DOHH2 (cell line): ENCODE data around the gene AMY2B.
"Not testable (repeated sequence)": the region's sequence is repeated elsewhere in the genome, so short reads cannot be mapped to it uniquely, and the experiment has no call there.

Experiments
- H3F3A ChIP-seq: fragments of 200-600 bp; sonication (generic), shearing (Covaris generic); 2 replicates; pipeline ENCODE4 v1.6.0; 2016; ENCODE audit warnings: antibody characterized with exemption, mild to moderate bottlenecking; ENCODE audit not compliant: control insufficient read depth, insufficient read depth
- H3K27ac ChIP-seq: fragments of 200-600 bp; sonication (generic); 2 replicates; pipeline ENCODE4 v1.5.1; 2014; ENCODE audit warnings: low read depth, mild to moderate bottlenecking, low read length, moderate library complexity
- H3K27me3 ChIP-seq: fragments of 200-600 bp; sonication (generic); 2 replicates; pipeline ENCODE4 v1.6.1; 2014; ENCODE audit warnings: mild to moderate bottlenecking, low read length, mixed read lengths; ENCODE audit not compliant: control insufficient read depth
- H3K36me3 ChIP-seq: fragments of 200-600 bp; sonication (generic); 2 replicates; pipeline ENCODE4 v1.6.1; 2014; ENCODE audit warnings: mild to moderate bottlenecking, low read length, moderate library complexity, mixed read lengths; ENCODE audit not compliant: control insufficient read depth
- H3K4me1 ChIP-seq: fragments of 200-600 bp; sonication (generic); 2 replicates; pipeline ENCODE4 v1.6.1; 2014; ENCODE audit warnings: mild to moderate bottlenecking, low read length, mixed read lengths; ENCODE audit not compliant: control insufficient read depth
- H3K4me2 ChIP-seq: fragments of 200-600 bp; sonication (generic); 2 replicates; pipeline ENCODE4 v1.6.0; 2014; ENCODE audit warnings: mild to moderate bottlenecking, low read length, moderate library complexity
- H3K4me3 ChIP-seq: fragments of 200-600 bp; sonication (generic); 2 replicates; pipeline ENCODE4 v1.5.1; 2014; ENCODE audit warnings: mild to moderate bottlenecking, low read length, mixed read lengths
- H3K79me2 ChIP-seq: fragments of 200-600 bp; sonication (generic); 2 replicates; pipeline ENCODE4 v1.6.1; 2014; ENCODE audit warnings: mild to moderate bottlenecking, low read length, mixed read lengths; ENCODE audit not compliant: control insufficient read depth
- H3K9me2 ChIP-seq: fragments of 200-600 bp; sonication (generic); replicated peaks from 2 replicates; pipeline ENCODE4 v1.6.1; 2014; ENCODE audit warnings: mild to moderate bottlenecking, low read length, mixed read lengths; ENCODE audit not compliant: control insufficient read depth
- H3K9me3 ChIP-seq: fragments of 200-600 bp; sonication (generic); 2 replicates; pipeline ENCODE4 v1.6.1; 2014; ENCODE audit warnings: antibody characterized with exemption, low read length, mixed read lengths; ENCODE audit not compliant: control insufficient read depth, insufficient read depth
- H4K20me1 ChIP-seq: fragments of 200-600 bp; sonication (generic); 2 replicates; pipeline ENCODE4 v1.6.0; 2014; ENCODE audit warnings: low read depth, mild to moderate bottlenecking, antibody characterized with exemption, low read length, moderate library complexity; ENCODE audit not compliant: control insufficient read depth, insufficient read depth
- EZH2phosphoT487 ChIP-seq: fragments of 200-600 bp; sonication (generic); IDR thresholded peaks from 2 replicates; pipeline ENCODE4 v1.6.1; 2017; ENCODE audit warnings: borderline replicate concordance, mild to moderate bottlenecking, antibody characterized with exemption, low read length, moderate library complexity, mixed read lengths
- TF ChIP-seq, protein P1 (sequence below): fragments of 200-600 bp; sonication (generic); IDR thresholded peaks from one replicate; pipeline ENCODE4 v1.5.1; 2014; ENCODE audit warnings: antibody characterized with exemption, mild to moderate bottlenecking, low read depth, low read length; ENCODE audit not compliant: poor library complexity, severe bottlenecking

Gene AMY2B

DNA sequence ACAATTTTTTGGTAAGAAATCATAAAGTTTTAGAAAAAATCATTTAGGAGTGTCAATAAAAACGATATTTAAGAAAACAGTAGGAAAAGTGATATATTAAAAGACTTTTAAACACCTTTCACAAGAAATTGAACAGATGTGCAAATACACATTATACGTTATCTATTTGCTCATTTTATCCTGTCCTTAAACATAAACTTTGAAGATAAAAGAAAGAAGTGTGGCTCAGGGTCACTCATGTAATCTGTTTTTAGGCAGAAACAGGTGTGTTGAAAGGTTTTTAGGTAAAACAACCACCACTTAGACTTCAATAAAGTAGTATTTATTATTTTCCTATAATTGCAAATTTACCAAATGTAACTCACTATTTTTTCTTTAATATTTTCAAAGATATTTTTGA lies 13.1 kb downstream of the AMY2B start:
- no peak overlapping the region for H3K4me3 ChIP-seq
- TF ChIP-seq, protein P1, sequence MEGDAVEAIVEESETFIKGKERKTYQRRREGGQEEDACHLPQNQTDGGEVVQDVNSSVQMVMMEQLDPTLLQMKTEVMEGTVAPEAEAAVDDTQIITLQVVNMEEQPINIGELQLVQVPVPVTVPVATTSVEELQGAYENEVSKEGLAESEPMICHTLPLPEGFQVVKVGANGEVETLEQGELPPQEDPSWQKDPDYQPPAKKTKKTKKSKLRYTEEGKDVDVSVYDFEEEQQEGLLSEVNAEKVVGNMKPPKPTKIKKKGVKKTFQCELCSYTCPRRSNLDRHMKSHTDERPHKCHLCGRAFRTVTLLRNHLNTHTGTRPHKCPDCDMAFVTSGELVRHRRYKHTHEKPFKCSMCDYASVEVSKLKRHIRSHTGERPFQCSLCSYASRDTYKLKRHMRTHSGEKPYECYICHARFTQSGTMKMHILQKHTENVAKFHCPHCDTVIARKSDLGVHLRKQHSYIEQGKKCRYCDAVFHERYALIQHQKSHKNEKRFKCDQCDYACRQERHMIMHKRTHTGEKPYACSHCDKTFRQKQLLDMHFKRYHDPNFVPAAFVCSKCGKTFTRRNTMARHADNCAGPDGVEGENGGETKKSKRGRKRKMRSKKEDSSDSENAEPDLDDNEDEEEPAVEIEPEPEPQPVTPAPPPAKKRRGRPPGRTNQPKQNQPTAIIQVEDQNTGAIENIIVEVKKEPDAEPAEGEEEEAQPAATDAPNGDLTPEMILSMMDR, result no peak
- no peak for TF ChIP-seq EZH2phosphoT487

DNA sequence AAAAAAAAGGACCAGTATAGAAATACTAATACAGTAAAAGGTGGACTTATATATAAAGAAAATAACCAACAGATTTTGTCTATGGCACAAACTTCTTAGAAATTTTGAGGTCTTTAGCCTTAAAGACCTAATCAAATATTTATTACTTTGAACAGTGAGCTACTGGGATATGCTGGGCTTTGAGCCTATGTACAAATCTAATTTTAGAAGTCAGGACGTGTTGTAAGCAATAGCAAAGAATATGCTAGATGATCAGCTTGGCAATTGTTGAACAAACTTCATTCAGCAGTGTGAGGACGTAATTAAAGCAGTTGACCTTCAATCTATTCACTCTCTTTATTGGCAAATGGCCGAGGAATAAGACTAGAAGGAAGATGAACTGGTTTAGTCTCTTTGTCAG lies 31.4 kb downstream of the AMY2B start:
- not testable (repeated sequence) for H3K79me2 ChIP-seq, H3K4me1 ChIP-seq, H3K9me2 ChIP-seq, H3K27ac ChIP-seq, H3F3A ChIP-seq, H3K9me3 ChIP-seq, H3K4me3 ChIP-seq, H4K20me1 ChIP-seq, H3K27me3 ChIP-seq, H3K4me2 ChIP-seq, H3K36me3 ChIP-seq

More for the DNA sequence above, 13.1 kb downstream of the AMY2B start:
- Histone ChIP-seq H3K79me2 (no peaks in the 10 kb centered on the region), H4K20me1 (no peaks in the 10 kb centered on the region), H3F3A (no peaks in the 10 kb centered on the region), H3K27ac (no peak overlapping the region), H3K4me2 (no peak overlapping the region), H3K27me3 (no peaks in the 10 kb centered on the region), H3K36me3 (no peaks in the 10 kb centered on the region), H3K9me2 (no peaks in the 10 kb centered on the region), H3K4me1 (no peaks in the 10 kb centered on the region), H3K9me3 (peaks cover 4% of the 10 kb centered on the region; the same call in 1 of the 2 replicates)

- no peak overlapping the region for H3K4me2 ChIP-seq
- H3K4me3 ChIP-seq, result no peak overlapping the region
- H3K79me2 ChIP-seq, result no peaks in the 10 kb centered on the region
- no peaks in the 10 kb centered on the region for H3K36me3 ChIP-seq
- no peaks in the 10 kb centered on the region for H4K20me1 ChIP-seq
- no peaks in the 10 kb centered on the region for H3K9me3 ChIP-seq
- H3K27ac ChIP-seq, result no peak overlapping the region
- no peaks in the 10 kb centered on the region for H3K4me1 ChIP-seq
- H3F3A ChIP-seq, result no peaks in the 10 kb centered on the region
- no peak for TF ChIP-seq EZH2phosphoT487
- TF ChIP-seq, protein P1, result no peak
- no peaks in the 10 kb centered on the region for H3K27me3 ChIP-seq
- no peaks in the 10 kb centered on the region for H3K9me2 ChIP-seq
These were observed 45.0 kb downstream of the AMY2B start for GRCh38 chr1:103616362-103616761.

GRCh38 chr1:103616994-103617477 lies 45.6 kb downstream of the AMY2B start, which contains the start of gene AMY2A:
Gene AMY2A, plus strand, starts transcription at chr1:103617427. Its CDS starts 14 bp downstream, at chr1:103617441.
- not testable (repeated sequence) for H3K4me2 ChIP-seq

DNA sequence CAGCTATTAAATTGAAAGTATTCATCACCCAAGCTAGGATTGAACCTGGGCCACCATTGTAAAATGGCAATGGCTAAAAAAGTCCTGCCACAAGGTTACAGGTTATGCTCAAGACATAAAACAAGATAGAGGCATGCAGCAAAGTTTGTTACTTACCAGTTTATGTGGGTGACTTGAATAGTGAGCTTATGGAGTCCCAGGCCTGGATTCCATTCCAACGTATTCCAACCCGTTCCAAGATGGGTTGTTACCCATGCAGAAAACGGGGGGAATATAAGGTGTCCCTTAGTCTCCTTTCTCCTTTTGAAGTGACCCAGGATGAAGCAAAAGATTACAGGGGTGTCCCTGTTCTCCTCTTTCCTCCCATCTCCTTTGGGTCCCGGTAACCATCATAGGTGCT lies 56.0 kb downstream of the AMY2B start:
- not testable (repeated sequence) for H3K27ac ChIP-seq, H3K36me3 ChIP-seq, H3K4me3 ChIP-seq, H3K9me3 ChIP-seq, H3K79me2 ChIP-seq, H3K9me2 ChIP-seq, H4K20me1 ChIP-seq, H3K27me3 ChIP-seq, H3F3A ChIP-seq, H3K4me2 ChIP-seq, H3K4me1 ChIP-seq

More at GRCh38 chr1:103616994-103617477, 45.6 kb downstream of the AMY2B start, which contains the start of gene AMY2A:
- H3K27ac ChIP-seq, H3K4me1 ChIP-seq, H3K4me3 ChIP-seq, H3K9me3 ChIP-seq, H3F3A ChIP-seq, H3K27me3 ChIP-seq, H4K20me1 ChIP-seq, H3K36me3 ChIP-seq, H3K9me2 ChIP-seq, H3K79me2 ChIP-seq: not testable (repeated sequence)
